SK-N-SH (cell line): ENCODE results near the gene COL4A2.

ENCODE experiments used
- FOXM1 ChIP-seq: IDR thresholded peaks from 2 replicates; pipeline ENCODE4 v1.4.0; 2012; ENCODE audit warnings: low read depth, mild to moderate bottlenecking
- NFIC ChIP-seq: IDR thresholded peaks from 2 replicates; pipeline ENCODE4 v1.4.0; 2012; ENCODE audit warnings: borderline replicate concordance
- POLR2AphosphoS5 ChIP-seq: IDR thresholded peaks from 2 replicates; pipeline ENCODE4 v1.6.1; 2012; ENCODE audit warnings: low read depth, low read length
- TF ChIP-seq, protein P1 (sequence below): fragments of 200-600 bp; sonication (generic); IDR thresholded peaks from 2 replicates; pipeline ENCODE4 v1.6.1; 2017; ENCODE audit warnings: antibody characterized with exemption, mild to moderate bottlenecking, moderate library complexity
- TF ChIP-seq, protein P2 (sequence below): IDR thresholded peaks from 2 replicates; pipeline ENCODE4 v1.4.0; 2012; ENCODE audit warnings: low read depth
- TF ChIP-seq, protein P3 (sequence below): IDR thresholded peaks from 2 replicates; pipeline ENCODE4 v1.6.1; 2012; ENCODE audit warnings: mild to moderate bottlenecking, low read depth, low read length, moderate library complexity

DNA sequence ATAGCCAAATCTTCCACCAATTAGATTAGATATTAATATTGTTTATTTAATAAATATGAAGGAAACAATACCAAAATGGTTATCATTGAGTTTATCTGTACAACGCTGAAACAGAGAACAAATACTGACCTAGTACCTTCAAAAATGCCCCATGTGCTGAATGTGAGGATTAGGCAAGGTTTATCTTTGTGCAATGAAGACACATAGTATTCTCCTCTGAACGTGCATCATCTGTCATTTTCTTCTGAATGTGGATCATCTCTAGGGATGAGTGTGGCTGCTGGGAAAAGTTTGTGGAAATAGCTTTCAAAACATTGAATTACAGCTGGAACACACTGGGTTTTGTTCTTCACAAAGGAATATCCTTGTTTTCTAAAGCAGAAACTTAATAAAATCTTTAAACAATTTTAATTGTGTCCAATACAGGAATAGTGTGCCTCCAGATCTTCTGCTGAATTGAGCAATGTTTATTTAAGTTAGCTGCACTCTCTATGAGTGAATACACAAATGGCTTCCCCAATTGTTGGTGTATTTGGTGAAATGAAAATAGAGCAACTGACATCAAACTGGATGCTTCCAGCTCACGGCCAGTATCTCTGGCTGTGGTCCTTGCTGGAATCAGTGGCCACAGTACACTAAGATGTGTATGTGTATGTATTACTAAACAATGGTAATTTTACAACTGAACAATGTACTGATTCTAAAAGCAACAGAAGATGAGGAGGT lies 6.8 kb upstream of the COL4A2 start:
- TF ChIP-seq, protein P1, sequence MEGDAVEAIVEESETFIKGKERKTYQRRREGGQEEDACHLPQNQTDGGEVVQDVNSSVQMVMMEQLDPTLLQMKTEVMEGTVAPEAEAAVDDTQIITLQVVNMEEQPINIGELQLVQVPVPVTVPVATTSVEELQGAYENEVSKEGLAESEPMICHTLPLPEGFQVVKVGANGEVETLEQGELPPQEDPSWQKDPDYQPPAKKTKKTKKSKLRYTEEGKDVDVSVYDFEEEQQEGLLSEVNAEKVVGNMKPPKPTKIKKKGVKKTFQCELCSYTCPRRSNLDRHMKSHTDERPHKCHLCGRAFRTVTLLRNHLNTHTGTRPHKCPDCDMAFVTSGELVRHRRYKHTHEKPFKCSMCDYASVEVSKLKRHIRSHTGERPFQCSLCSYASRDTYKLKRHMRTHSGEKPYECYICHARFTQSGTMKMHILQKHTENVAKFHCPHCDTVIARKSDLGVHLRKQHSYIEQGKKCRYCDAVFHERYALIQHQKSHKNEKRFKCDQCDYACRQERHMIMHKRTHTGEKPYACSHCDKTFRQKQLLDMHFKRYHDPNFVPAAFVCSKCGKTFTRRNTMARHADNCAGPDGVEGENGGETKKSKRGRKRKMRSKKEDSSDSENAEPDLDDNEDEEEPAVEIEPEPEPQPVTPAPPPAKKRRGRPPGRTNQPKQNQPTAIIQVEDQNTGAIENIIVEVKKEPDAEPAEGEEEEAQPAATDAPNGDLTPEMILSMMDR = no peak
- TF ChIP-seq, protein P2, sequence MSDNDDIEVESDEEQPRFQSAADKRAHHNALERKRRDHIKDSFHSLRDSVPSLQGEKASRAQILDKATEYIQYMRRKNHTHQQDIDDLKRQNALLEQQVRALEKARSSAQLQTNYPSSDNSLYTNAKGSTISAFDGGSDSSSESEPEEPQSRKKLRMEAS = no peak
- TF ChIP-seq POLR2AphosphoS5 (no peak), NFIC (no peak), FOXM1 (no peak)
- TF ChIP-seq, protein P3, sequence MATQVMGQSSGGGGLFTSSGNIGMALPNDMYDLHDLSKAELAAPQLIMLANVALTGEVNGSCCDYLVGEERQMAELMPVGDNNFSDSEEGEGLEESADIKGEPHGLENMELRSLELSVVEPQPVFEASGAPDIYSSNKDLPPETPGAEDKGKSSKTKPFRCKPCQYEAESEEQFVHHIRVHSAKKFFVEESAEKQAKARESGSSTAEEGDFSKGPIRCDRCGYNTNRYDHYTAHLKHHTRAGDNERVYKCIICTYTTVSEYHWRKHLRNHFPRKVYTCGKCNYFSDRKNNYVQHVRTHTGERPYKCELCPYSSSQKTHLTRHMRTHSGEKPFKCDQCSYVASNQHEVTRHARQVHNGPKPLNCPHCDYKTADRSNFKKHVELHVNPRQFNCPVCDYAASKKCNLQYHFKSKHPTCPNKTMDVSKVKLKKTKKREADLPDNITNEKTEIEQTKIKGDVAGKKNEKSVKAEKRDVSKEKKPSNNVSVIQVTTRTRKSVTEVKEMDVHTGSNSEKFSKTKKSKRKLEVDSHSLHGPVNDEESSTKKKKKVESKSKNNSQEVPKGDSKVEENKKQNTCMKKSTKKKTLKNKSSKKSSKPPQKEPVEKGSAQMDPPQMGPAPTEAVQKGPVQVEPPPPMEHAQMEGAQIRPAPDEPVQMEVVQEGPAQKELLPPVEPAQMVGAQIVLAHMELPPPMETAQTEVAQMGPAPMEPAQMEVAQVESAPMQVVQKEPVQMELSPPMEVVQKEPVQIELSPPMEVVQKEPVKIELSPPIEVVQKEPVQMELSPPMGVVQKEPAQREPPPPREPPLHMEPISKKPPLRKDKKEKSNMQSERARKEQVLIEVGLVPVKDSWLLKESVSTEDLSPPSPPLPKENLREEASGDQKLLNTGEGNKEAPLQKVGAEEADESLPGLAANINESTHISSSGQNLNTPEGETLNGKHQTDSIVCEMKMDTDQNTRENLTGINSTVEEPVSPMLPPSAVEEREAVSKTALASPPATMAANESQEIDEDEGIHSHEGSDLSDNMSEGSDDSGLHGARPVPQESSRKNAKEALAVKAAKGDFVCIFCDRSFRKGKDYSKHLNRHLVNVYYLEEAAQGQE = no peak
